Stimulated activated CD8-positive, alpha-beta memory T cell treated with anti-CD3 and anti-CD28 coated beads, Interleukin-15, amount 100 ng/mL, for 48 hours (primary cell): ENCODE results near the gene KCTD2.
A peak's percentile ranks its signal among the peaks of the same experiment; 100 is the strongest.
"Not testable (repeated sequence)": the region's sequence is repeated elsewhere in the genome, so short reads cannot be mapped to it uniquely, and the experiment has no call there.

Experiments used
- DNase-seq, 2 donors: peaks; one replicate each; pipeline ENCODE4 v3.0.0-alpha.2; 2020; ENCODE audit warnings: low read depth in 2 of 2

The KCTD2 gene

GRCh38 chr17:75020331-75021110 lies 26.5 kb upstream of the KCTD2 start:
- DNase-seq, result no peak

- no peak for DNase-seq
Measured at GRCh38 chr17:75024686-75025397, 22.2 kb upstream of the KCTD2 start.

- not testable (repeated sequence) for DNase-seq
Measured at GRCh38 chr17:75025398-75025734, 21.7 kb upstream of the KCTD2 start.

- DNase-seq, result not testable (repeated sequence)
Measured at GRCh38 chr17:75026650-75027049, 20.4 kb upstream of the KCTD2 start.

- DNase-seq, result no peak
Measured at GRCh38 chr17:75030161-75030560, 16.9 kb upstream of the KCTD2 start.

- peak in 1 of 2 donors; percentile 40 for DNase-seq
Measured at GRCh38 chr17:75031972-75032719, 14.9 kb upstream of the KCTD2 start.

GRCh38 chr17:75032720-75033280 lies 14.2 kb upstream of the KCTD2 start:
- DNase-seq, result no peak

- peak; percentile 84 to 88 for DNase-seq
Measured at GRCh38 chr17:75033346-75034235, 13.4 kb upstream of the KCTD2 start.

GRCh38 chr17:75034236-75034908 lies 12.7 kb upstream of the KCTD2 start:
- DNase-seq, result peak; percentile 84 to 87

GRCh38 chr17:75036643-75037268 lies 10.3 kb upstream of the KCTD2 start:
- peak; percentile 51 to 70 for DNase-seq

GRCh38 chr17:75039238-75039637 lies 7.8 kb upstream of the KCTD2 start:
- no peak for DNase-seq

GRCh38 chr17:75041656-75042280 lies 5.3 kb upstream of the KCTD2 start:
- DNase-seq, result no peak

- DNase-seq, result not testable (repeated sequence)
Measured at GRCh38 chr17:75043789-75044188, 3.2 kb upstream of the KCTD2 start.

- DNase-seq, result no peak
Measured at GRCh38 chr17:75044716-75045115, 2.3 kb upstream of the KCTD2 start.

- DNase-seq, result not testable (repeated sequence)
Measured at GRCh38 chr17:75045946-75046406, 1.0 kb upstream of the KCTD2 start.

GRCh38 chr17:75047398-75048098 lies 523 bp downstream of the KCTD2 start:
- peak in 1 of 2 donors; percentile 16 for DNase-seq

GRCh38 chr17:75048249-75048878 lies 1.3 kb downstream of the KCTD2 start:
- no peak for DNase-seq

GRCh38 chr17:75049057-75049456 lies 2.0 kb downstream of the KCTD2 start:
- DNase-seq, result no peak
